Measurements from ENCODE around the gene ABCG1. TPM values are rescaled to one million over a fixed set of nuclear protein-coding genes. Genes with fewer than 3 reads are reported as not detected.

The ABCG1 gene
- total and polyA plus RNA-seq, 2 of the 4 experiments (the other 2 are of a cell fraction): 0.19 to 0.36 TPM

DNA sequence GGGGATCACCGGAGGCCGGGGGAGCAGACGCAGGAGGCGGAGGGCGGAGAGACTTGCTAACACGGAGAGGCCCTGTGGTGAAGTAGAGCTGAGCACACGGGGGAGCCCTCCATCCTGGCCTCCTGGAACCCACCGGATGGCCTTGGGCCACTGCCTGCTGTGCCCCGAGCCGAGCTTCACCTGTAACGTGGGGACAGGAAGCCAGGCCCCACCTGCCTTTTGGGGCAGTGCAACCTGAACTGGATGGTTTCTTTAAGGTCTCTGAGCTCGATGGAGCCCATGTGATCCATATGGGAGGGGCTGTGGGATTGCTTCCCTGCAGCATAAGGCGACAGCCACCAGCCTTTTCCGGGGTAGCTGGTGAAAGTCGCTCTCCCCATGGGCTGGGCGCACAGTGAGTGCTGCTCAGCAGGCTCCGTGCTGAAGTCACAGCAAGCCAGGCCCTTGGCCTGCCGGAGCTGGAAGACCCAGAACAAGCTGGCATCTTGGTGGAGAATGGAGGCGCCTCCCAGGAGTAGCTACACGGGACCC, 60.5 kb downstream of the ABCG1 start:
- CTCF ChIA-PET: no interaction called here
- in situ Hi-C loops (cut with MboI; ENCODE audit: low sequenced_read_pairs) (no loop called here), intact Hi-C loops (cut with micrococcal nuclease) (no loop called here), dilution Hi-C loops (cut with HindIII; ENCODE audit: low sequenced_read_pairs, unreplicated experiment) (no loop called here)
- Histone ChIP-seq H3K14ac (replicated peaks; ENCODE audit: low read depth, low read length) (no peak overlapping the region), H2AFZ (replicated peaks; ENCODE audit: low read length, poor library complexity) (no peak overlapping the region), H2BK20ac (ENCODE audit: low read depth, low read length) (no peak overlapping the region), H3K79me1 (ENCODE audit: low read depth in 1 of 2, low read length in 2 of 2) (no peaks in the 10 kb centered on the region), H2AK5ac (ENCODE audit: low read depth, low read length) (no peak overlapping the region), H4K91ac (ENCODE audit: insufficient read depth, low read depth, low read length) (no peak overlapping the region), H4K5ac (ENCODE audit: low read depth, low read length) (no peak overlapping the region), H2BK120ac (ENCODE audit: low read depth, low read length) (no peak overlapping the region), H3K4ac (ENCODE audit: low read depth, low read length) (no peak overlapping the region), H3K27me3 (ENCODE audit: control insufficient read depth, insufficient read depth, low read length) (no peaks in the 10 kb centered on the region), H3K9ac (ENCODE audit: low read depth, low read length) (no peak overlapping the region), H4K20me1 (ENCODE audit: insufficient read depth, low read length) (no peaks in the 10 kb centered on the region), H2AK9ac (replicated peaks; ENCODE audit: low read depth, low read length, poor library complexity) (no peak overlapping the region), H3K27ac (ENCODE audit: insufficient read depth, low read length) (no peak overlapping the region), H3K9me3 (ENCODE audit: control insufficient read depth, insufficient read depth, low read length) (no peaks in the 10 kb centered on the region), H3K56ac (ENCODE audit: extremely low read depth, insufficient read depth, low read length) (no peak overlapping the region), H2BK15ac (ENCODE audit: low read depth, low read length) (no peak overlapping the region), H3K18ac (ENCODE audit: low read depth, low read length) (no peak overlapping the region), H3K4me2 (ENCODE audit: low read depth, low read length) (no peak overlapping the region), H3K36me3 (ENCODE audit: control insufficient read depth, insufficient read depth, low read length) (peaks cover 15% of the 10 kb centered on the region; the same call in 1 of the 2 replicates), H4K8ac (ENCODE audit: low read depth in 2 of 2, low read length in 2 of 2) (no peak overlapping the region), H3K9me1 (ENCODE audit: insufficient read depth, low read length) (peaks cover 4% of the 10 kb centered on the region; the same call in 1 of the 2 replicates), H2BK5ac (ENCODE audit: low read depth, low read length, poor library complexity, severe bottlenecking) (no peak overlapping the region), H3K4me1 (ENCODE audit: control insufficient read depth, insufficient read depth, low read length) (peaks cover 7% of the 10 kb centered on the region; the same call in 1 of the 2 replicates), H3K4me3 (ENCODE audit: insufficient read depth, low read depth, low read length) (no peak overlapping the region), H3K23ac (ENCODE audit: low read depth, low read length) (no peak overlapping the region)
- POLR2A ChIA-PET (ENCODE audit: unreplicated experiment): no interaction called here
- BruUV-seq (replicated peaks): no TSS peak
- WGBS, 2 experiments (ENCODE audit: extremely low coverage in 2 of 2, insufficient read length in 1 of 2): 100% methylated on average over 3 of the region's 20 CpGs; no CpG with 5 or more reads in 1 of the 2 experiments
- DNase-seq: no peak
- no peak for TF ChIP-seq CEBPB (IDR thresholded peaks at IDR 0.05; ENCODE audit: low read depth, low read length)
- no peak for TF ChIP-seq MXI1 (IDR thresholded peaks at IDR 0.05; ENCODE audit: borderline replicate concordance, low read depth, low read length)
- TF ChIP-seq FOS (IDR thresholded peaks at IDR 0.05; ENCODE audit: low read depth, low read length): no peak
- no peak for TF ChIP-seq MAFK (IDR thresholded peaks at IDR 0.05; ENCODE audit: low read depth, low read length)
- no peak for TF ChIP-seq POLR2A (IDR thresholded peaks at IDR 0.05; ENCODE audit: low read depth, low read length)
- no peak for TF ChIP-seq CHD1 (IDR thresholded peaks at IDR 0.05; ENCODE audit: low read depth, low read length)
- no peak for TF ChIP-seq RAD21 (IDR thresholded peaks at IDR 0.05; ENCODE audit: low read length)
- ATAC-seq (ENCODE audit: low read depth): no peak
